Activated CD8-positive, alpha-beta memory T cell treated with anti-CD3 and anti-CD28 coated beads, Interleukin-2, amount 50 U/mL, for 24 hours (primary cell): ENCODE data around the gene KIF1A.
"Not testable (repeated sequence)": the region's sequence is repeated elsewhere in the genome, so short reads cannot be mapped to it uniquely, and the experiment has no call there.

Source experiments
- DNase-seq: peaks from one replicate; pipeline ENCODE4 v3.0.0-alpha.2; 2020; ENCODE audit errors: extremely low read depth

KIF1A gene

GRCh38 chr2:240687045-240687740 lies 132.8 kb downstream of the KIF1A start:
- DNase-seq: no peak

- DNase-seq: no peak
These were observed 133.6 kb downstream of the KIF1A start for GRCh38 chr2:240686460-240686859.

- no peak for DNase-seq
These were observed 134.1 kb downstream of the KIF1A start for GRCh38 chr2:240685771-240686371.

- not testable (repeated sequence) for DNase-seq
These were observed 135.9 kb downstream of the KIF1A start for GRCh38 chr2:240683980-240684728.

GRCh38 chr2:240683329-240683979 lies 136.6 kb downstream of the KIF1A start:
- DNase-seq: not testable (repeated sequence)

- not testable (repeated sequence) for DNase-seq
These were observed 137.4 kb downstream of the KIF1A start, which contains the start of gene AQP12B for GRCh38 chr2:240682431-240683224. TSS of gene AQP12B (minus strand) at chr2:240682885. CDS start at chr2:240682837, 48 bp downstream.

GRCh38 chr2:240680185-240680584 lies 139.8 kb downstream of the KIF1A start:
- not testable (repeated sequence) for DNase-seq

- DNase-seq: not testable (repeated sequence)
These were observed 141.1 kb downstream of the KIF1A start for GRCh38 chr2:240678909-240679308.

GRCh38 chr2:240678043-240678442 lies 142.0 kb downstream of the KIF1A start:
- DNase-seq: not testable (repeated sequence)

- not testable (repeated sequence) for DNase-seq
These were observed 144.7 kb downstream of the KIF1A start for GRCh38 chr2:240675345-240675744.

- not testable (repeated sequence) for DNase-seq
These were observed 145.4 kb downstream of the KIF1A start for GRCh38 chr2:240674461-240675184.

- DNase-seq: no peak
These were observed 147.3 kb downstream of the KIF1A start for GRCh38 chr2:240672701-240673190.

- no peak for DNase-seq
These were observed 147.8 kb downstream of the KIF1A start for GRCh38 chr2:240672076-240672700.

GRCh38 chr2:240670950-240671349 lies 149.1 kb downstream of the KIF1A start:
- DNase-seq: no peak

- DNase-seq: no peak
These were observed 149.6 kb downstream of the KIF1A start for GRCh38 chr2:240670402-240670801.

- DNase-seq: no peak
These were observed 155.4 kb downstream of the KIF1A start for GRCh38 chr2:240664622-240665021.
